DOHH2 (cell line): ENCODE measurements around the gene NRL.

ENCODE experiments used
- EZH2phosphoT487 ChIP-seq: fragments of 200-600 bp; sonication (generic); IDR thresholded peaks from 2 replicates; pipeline ENCODE4 v1.6.1; 2017; ENCODE audit warnings: borderline replicate concordance, mild to moderate bottlenecking, antibody characterized with exemption, low read length, moderate library complexity, mixed read lengths
- TF ChIP-seq, protein P1 (sequence below): fragments of 200-600 bp; sonication (generic); IDR thresholded peaks from one replicate; pipeline ENCODE4 v1.5.1; 2014; ENCODE audit warnings: antibody characterized with exemption, mild to moderate bottlenecking, low read depth, low read length; ENCODE audit not compliant: poor library complexity, severe bottlenecking

DNA sequence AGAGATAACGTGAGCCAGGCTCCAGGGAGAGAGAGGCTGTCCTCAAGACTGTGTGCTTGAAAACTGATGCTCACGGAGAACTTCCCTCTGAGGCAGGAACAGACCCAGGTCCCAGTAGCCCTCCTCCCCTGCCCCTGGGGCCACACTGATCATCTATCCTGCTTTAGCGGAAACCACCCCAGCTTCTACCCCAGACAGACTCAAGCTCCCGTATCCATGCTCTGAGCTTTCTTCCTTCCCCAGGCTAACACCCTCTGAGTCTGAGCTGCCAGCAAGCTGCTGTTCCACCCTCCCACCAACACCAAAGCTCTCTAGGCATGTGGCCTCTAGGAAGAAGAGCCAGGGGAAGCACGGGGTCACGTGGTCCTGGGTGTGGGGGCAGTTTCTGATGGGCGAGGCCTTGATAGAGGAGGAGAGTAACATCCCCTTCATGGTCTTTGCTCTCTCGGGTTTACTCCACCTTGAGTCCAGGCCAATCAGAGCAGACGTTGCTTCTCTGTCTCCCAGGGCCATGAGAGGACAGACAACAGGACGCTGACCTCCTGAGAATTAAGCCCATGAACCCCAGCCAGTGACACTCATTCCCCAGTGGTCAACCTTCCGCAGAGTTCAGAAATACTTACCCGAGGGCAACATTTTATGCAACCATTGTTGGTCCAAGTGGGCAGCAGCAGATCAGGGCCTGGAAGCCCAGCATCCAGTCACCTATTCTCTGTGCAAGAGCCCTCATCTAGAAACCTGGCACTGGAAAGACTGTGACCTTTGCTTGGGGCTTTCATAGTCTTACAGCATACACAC is 19.3 kb downstream of the NRL start:
- TF ChIP-seq, protein P1, sequence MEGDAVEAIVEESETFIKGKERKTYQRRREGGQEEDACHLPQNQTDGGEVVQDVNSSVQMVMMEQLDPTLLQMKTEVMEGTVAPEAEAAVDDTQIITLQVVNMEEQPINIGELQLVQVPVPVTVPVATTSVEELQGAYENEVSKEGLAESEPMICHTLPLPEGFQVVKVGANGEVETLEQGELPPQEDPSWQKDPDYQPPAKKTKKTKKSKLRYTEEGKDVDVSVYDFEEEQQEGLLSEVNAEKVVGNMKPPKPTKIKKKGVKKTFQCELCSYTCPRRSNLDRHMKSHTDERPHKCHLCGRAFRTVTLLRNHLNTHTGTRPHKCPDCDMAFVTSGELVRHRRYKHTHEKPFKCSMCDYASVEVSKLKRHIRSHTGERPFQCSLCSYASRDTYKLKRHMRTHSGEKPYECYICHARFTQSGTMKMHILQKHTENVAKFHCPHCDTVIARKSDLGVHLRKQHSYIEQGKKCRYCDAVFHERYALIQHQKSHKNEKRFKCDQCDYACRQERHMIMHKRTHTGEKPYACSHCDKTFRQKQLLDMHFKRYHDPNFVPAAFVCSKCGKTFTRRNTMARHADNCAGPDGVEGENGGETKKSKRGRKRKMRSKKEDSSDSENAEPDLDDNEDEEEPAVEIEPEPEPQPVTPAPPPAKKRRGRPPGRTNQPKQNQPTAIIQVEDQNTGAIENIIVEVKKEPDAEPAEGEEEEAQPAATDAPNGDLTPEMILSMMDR = no peak
- no peak for TF ChIP-seq EZH2phosphoT487
